Measurements from ENCODE around the gene CBX7. TPM values are rescaled to one million over a fixed set of nuclear protein-coding genes. Genes with fewer than 3 reads are reported as not detected.
A peak's percentile ranks its signal among the peaks of the same experiment; 100 is the strongest.

Gene CBX7
- total and polyA plus RNA-seq, 2 of the 4 experiments (the other 2 are of a cell fraction), result 0.90 to 3.6 TPM

DNA sequence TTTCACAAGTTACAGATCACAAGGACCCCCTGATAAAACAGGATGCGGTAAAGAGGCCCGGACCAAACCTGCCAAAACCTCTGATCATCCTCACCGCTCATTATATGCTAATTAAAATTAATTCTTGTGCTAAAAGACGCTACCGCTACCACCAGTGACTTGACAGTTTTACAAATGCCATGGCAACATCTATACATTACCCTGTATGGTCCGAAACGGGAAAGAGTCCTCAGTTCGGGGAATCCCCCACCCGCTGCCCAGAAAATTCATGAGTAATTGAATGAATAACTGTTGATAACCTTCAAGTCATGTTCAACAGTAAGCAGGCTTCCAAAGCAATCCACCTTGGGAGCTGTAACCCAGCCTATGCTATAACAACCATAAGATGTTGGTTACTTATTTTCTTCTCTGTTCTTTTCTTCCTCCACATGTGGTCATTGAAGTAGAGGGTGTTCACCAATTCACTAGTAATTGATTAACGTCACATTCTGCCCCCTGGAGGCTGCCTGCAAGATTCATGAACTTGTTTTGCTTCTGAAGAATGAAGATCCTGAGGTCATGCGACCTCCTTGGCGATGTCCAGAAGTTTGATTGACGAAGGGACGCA lies 34.8 kb downstream of the CBX7 start:
- no peak overlapping the region for H2AK5ac ChIP-seq (ENCODE audit: low read depth, low read length)
- H3K14ac ChIP-seq (replicated peaks; ENCODE audit: low read depth, low read length), result no peak overlapping the region
- peaks cover 38% of the 10 kb centered on the region for H3K27me3 ChIP-seq (ENCODE audit: control insufficient read depth, insufficient read depth, low read length)
- ATAC-seq (ENCODE audit: low read depth) (no peak; the same call in 1 of the 2 replicates), DNase-seq (peak; percentile 49)
- no peak overlapping the region for H2BK15ac ChIP-seq (ENCODE audit: low read depth, low read length)
- no peak overlapping the region for H3K9ac ChIP-seq (ENCODE audit: low read depth, low read length)
- TF ChIP-seq, protein P1, sequence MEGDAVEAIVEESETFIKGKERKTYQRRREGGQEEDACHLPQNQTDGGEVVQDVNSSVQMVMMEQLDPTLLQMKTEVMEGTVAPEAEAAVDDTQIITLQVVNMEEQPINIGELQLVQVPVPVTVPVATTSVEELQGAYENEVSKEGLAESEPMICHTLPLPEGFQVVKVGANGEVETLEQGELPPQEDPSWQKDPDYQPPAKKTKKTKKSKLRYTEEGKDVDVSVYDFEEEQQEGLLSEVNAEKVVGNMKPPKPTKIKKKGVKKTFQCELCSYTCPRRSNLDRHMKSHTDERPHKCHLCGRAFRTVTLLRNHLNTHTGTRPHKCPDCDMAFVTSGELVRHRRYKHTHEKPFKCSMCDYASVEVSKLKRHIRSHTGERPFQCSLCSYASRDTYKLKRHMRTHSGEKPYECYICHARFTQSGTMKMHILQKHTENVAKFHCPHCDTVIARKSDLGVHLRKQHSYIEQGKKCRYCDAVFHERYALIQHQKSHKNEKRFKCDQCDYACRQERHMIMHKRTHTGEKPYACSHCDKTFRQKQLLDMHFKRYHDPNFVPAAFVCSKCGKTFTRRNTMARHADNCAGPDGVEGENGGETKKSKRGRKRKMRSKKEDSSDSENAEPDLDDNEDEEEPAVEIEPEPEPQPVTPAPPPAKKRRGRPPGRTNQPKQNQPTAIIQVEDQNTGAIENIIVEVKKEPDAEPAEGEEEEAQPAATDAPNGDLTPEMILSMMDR (conservative IDR thresholded peaks at IDR 0.05; ENCODE audit: low read depth, low read length), result peak; percentile 58
- TF ChIP-seq RFX5 (IDR thresholded peaks at IDR 0.05; ENCODE audit: low read depth, low read length), result no peak
- no peak for TF ChIP-seq MXI1 (IDR thresholded peaks at IDR 0.05; ENCODE audit: borderline replicate concordance, low read depth, low read length)
- TF ChIP-seq CEBPB (IDR thresholded peaks at IDR 0.05; ENCODE audit: low read depth, low read length), result no peak
- TF ChIP-seq NFE2L2 (IDR thresholded peaks at IDR 0.05; ENCODE audit: low read depth, low read length), result peak; percentile 43; the same call in 1 of the 2 replicates
- TF ChIP-seq RAD21 (IDR thresholded peaks at IDR 0.05; ENCODE audit: low read length), result peak; percentile 49
- peak; percentile 60 for TF ChIP-seq SMC3 (IDR thresholded peaks at IDR 0.05; ENCODE audit: low read depth, low read length)
- no TSS peak for BruUV-seq (replicated peaks)
- POLR2A ChIA-PET (ENCODE audit: unreplicated experiment), result no interaction called here
- 27% methylated on average over 4 of the region's 14 CpGs; no CpG with 5 or more reads in 1 of the 2 experiments for WGBS, 2 experiments (ENCODE audit: extremely low coverage in 2 of 2, insufficient read length in 1 of 2)
- H3K18ac ChIP-seq (ENCODE audit: low read depth, low read length), result no peak overlapping the region
- H3K9me1 ChIP-seq (ENCODE audit: insufficient read depth, low read length), result no peaks in the 10 kb centered on the region
- H4K8ac ChIP-seq (ENCODE audit: low read depth in 2 of 2, low read length in 2 of 2), result no peak overlapping the region
- no peak overlapping the region for H3K4me2 ChIP-seq (ENCODE audit: low read depth, low read length)
- H3K23ac ChIP-seq (ENCODE audit: low read depth, low read length), result no peak overlapping the region
- H3K4me3 ChIP-seq (ENCODE audit: insufficient read depth, low read depth, low read length), result no peak overlapping the region
- no peak overlapping the region for H2BK120ac ChIP-seq (ENCODE audit: low read depth, low read length)
- no peak overlapping the region for H4K91ac ChIP-seq (ENCODE audit: insufficient read depth, low read depth, low read length)
- CTCF ChIA-PET, result no interaction called here
- H3K56ac ChIP-seq (ENCODE audit: extremely low read depth, insufficient read depth, low read length), result no peak overlapping the region
- no peak overlapping the region for H2AFZ ChIP-seq (replicated peaks; ENCODE audit: low read length, poor library complexity)
- no peak overlapping the region for H3K27ac ChIP-seq (ENCODE audit: insufficient read depth, low read length)
- H3K9me3 ChIP-seq (ENCODE audit: control insufficient read depth, insufficient read depth, low read length), result peaks cover 3% of the 10 kb centered on the region; the same call in 1 of the 2 replicates
- no peaks in the 10 kb centered on the region for H3K36me3 ChIP-seq (ENCODE audit: control insufficient read depth, insufficient read depth, low read length)
- no peak overlapping the region for H2AK9ac ChIP-seq (replicated peaks; ENCODE audit: low read depth, low read length, poor library complexity)
- in situ Hi-C loops (cut with MboI; ENCODE audit: low sequenced_read_pairs), result loop anchor here (25.0 kb wide), 1 partner anchor 255 kb away; the partner anchor contains the start of gene CBX6
- dilution Hi-C loops (cut with HindIII; ENCODE audit: low sequenced_read_pairs, unreplicated experiment), result no loop called here
- intact Hi-C loops (cut with micrococcal nuclease), result loop anchor here (1.0 to 5.0 kb wide), 3 partner anchors 110 to 350 kb away; no protein-coding TSS in a partner anchor
- no peak overlapping the region for H4K5ac ChIP-seq (ENCODE audit: low read depth, low read length)
- H2BK20ac ChIP-seq (ENCODE audit: low read depth, low read length), result no peak overlapping the region
- no peak overlapping the region for H2BK5ac ChIP-seq (ENCODE audit: low read depth, low read length, poor library complexity, severe bottlenecking)
- no peaks in the 10 kb centered on the region for H3K79me1 ChIP-seq (ENCODE audit: low read depth in 1 of 2, low read length in 2 of 2)
- H3K4ac ChIP-seq (ENCODE audit: low read depth, low read length), result no peak overlapping the region
- no peaks in the 10 kb centered on the region for H4K20me1 ChIP-seq (ENCODE audit: insufficient read depth, low read length)
- H3K4me1 ChIP-seq (ENCODE audit: control insufficient read depth, insufficient read depth, low read length), result no peaks in the 10 kb centered on the region

All from IMR-90 (cell line).